Measurements from ENCODE around the gene POP4.
"Not testable (repeated sequence)": the region's sequence is repeated elsewhere in the genome, so short reads cannot be mapped to it uniquely, and the experiment has no call there.

The POP4 gene

GRCh38 chr19:29623726-29624488 lies 17.8 kb downstream of the POP4 start:
- no peak for DNase-seq
- H3K4me3 ChIP-seq (ENCODE audit: low read depth, low read length) = no peak overlapping the region
- TF ChIP-seq, protein P1, sequence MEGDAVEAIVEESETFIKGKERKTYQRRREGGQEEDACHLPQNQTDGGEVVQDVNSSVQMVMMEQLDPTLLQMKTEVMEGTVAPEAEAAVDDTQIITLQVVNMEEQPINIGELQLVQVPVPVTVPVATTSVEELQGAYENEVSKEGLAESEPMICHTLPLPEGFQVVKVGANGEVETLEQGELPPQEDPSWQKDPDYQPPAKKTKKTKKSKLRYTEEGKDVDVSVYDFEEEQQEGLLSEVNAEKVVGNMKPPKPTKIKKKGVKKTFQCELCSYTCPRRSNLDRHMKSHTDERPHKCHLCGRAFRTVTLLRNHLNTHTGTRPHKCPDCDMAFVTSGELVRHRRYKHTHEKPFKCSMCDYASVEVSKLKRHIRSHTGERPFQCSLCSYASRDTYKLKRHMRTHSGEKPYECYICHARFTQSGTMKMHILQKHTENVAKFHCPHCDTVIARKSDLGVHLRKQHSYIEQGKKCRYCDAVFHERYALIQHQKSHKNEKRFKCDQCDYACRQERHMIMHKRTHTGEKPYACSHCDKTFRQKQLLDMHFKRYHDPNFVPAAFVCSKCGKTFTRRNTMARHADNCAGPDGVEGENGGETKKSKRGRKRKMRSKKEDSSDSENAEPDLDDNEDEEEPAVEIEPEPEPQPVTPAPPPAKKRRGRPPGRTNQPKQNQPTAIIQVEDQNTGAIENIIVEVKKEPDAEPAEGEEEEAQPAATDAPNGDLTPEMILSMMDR (IDR thresholded peaks at IDR 0.05; ENCODE audit: low read depth, low read length) = no peak
- no peaks in the 10 kb centered on the region for H3K4me1 ChIP-seq
- H3K9me3 ChIP-seq = no peaks in the 10 kb centered on the region
- no peaks in the 10 kb centered on the region for H3K36me3 ChIP-seq
- H3K27me3 ChIP-seq = peaks cover 8% of the 10 kb centered on the region

DNA sequence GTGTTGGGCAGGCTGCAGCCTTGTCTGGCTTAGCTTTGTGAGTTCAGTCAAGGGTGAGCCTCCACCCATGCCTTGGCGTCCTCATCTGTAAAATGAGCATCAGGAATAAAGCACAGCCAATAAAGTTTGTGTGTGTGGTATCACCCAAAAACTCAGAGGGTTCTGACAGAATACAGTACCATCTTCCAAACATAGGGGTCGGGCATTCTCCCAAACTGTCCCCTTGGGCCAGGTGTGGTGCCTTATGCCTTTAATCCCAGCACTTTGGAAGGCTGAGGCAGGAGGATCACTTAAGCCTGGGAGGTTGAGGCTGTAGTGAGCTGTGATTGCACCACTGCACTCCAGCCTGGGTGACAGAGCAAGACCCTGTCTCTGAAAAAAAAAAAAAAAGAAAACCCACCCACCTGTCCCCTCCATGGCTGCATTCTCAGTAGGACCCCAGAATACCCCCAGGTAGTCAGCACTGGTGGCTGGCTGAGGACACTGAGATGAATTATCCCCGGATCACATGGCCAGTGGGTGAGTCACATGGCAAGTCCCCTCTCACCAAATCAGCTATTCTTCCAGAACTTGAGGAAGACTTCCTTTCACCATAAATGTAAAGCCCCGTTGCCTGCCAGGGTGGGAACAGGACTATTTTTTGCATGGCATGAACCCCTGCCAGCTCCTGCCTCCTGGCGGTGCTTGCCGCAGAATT lies 18.6 kb downstream of the POP4 start:
- no peak for DNase-seq
- Histone ChIP-seq H3K27me3 (peaks cover 8% of the 10 kb centered on the region), H3K9me3 (no peaks in the 10 kb centered on the region), H3K36me3 (no peaks in the 10 kb centered on the region), H3K4me1 (no peaks in the 10 kb centered on the region), H3K4me3 (ENCODE audit: low read depth, low read length) (no peak overlapping the region)
- TF ChIP-seq, protein P1 (IDR thresholded peaks at IDR 0.05; ENCODE audit: low read depth, low read length) = no peak

- no peak for DNase-seq
- no peaks in the 10 kb centered on the region for H3K36me3 ChIP-seq
- H3K4me3 ChIP-seq (ENCODE audit: low read depth, low read length) = no peak overlapping the region
- TF ChIP-seq, protein P1 (IDR thresholded peaks at IDR 0.05; ENCODE audit: low read depth, low read length) = no peak
- H3K4me1 ChIP-seq = no peaks in the 10 kb centered on the region
- H3K27me3 ChIP-seq = peaks cover 7% of the 10 kb centered on the region
- H3K9me3 ChIP-seq = no peaks in the 10 kb centered on the region
Observed at GRCh38 chr19:29625186-29625651, 19.1 kb downstream of the POP4 start.

- Histone ChIP-seq H3K36me3 (no peaks in the 10 kb centered on the region), H3K4me3 (ENCODE audit: low read depth, low read length) (no peak overlapping the region), H3K27me3 (no peaks in the 10 kb centered on the region; the same call in 1 of the 2 replicates), H3K9me3 (no peaks in the 10 kb centered on the region), H3K4me1 (no peaks in the 10 kb centered on the region)
- TF ChIP-seq, protein P1 (IDR thresholded peaks at IDR 0.05; ENCODE audit: low read depth, low read length) = no peak
- no peak for DNase-seq
Observed at GRCh38 chr19:29626386-29626785, 20.3 kb downstream of the POP4 start.

DNA sequence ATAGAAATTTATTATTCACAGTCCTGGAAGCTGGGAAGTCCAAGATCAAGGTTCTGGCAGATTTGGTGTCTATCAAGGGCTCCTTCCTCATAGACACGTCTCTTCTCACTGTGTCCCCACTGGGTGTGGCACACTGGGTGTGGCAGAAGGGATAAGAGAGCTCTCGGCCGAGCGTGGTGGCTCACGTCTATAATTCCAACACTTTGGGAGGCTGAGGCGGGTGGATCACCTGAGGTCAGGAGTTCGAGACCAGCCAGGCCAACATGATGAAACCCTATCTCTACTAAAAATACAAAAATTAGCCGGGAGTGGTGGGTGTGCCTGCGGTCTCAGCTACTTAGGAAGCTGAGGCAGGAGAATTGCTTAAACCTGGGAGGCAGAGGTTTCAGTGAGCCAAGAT lies 20.7 kb downstream of the POP4 start:
- H3K27me3 ChIP-seq; H3K4me1 ChIP-seq; H3K4me3 ChIP-seq (ENCODE audit: low read depth, low read length); DNase-seq; H3K36me3 ChIP-seq; H3K9me3 ChIP-seq: not testable (repeated sequence)

GRCh38 chr19:29628661-29629385 lies 22.7 kb downstream of the POP4 start:
- TF ChIP-seq, protein P1 (IDR thresholded peaks at IDR 0.05; ENCODE audit: low read depth, low read length) = no peak
- H3K4me1 ChIP-seq = no peaks in the 10 kb centered on the region
- H3K27me3 ChIP-seq = no peaks in the 10 kb centered on the region; the same call in 1 of the 2 replicates
- H3K4me3 ChIP-seq (ENCODE audit: low read depth, low read length) = no peak overlapping the region
- H3K9me3 ChIP-seq = no peaks in the 10 kb centered on the region
- no peak for DNase-seq
- no peaks in the 10 kb centered on the region for H3K36me3 ChIP-seq
